HG02623 (cell line): ENCODE results near the gene MCM10.

ENCODE experiments used
- ATAC-seq: cut with Tn5 transposase; IDR thresholded peaks from one replicate; pipeline ENCODE4 v1.9.1; 2021; ENCODE audit warnings: moderate library complexity; ENCODE audit not compliant: unreplicated experiment

Gene MCM10

DNA sequence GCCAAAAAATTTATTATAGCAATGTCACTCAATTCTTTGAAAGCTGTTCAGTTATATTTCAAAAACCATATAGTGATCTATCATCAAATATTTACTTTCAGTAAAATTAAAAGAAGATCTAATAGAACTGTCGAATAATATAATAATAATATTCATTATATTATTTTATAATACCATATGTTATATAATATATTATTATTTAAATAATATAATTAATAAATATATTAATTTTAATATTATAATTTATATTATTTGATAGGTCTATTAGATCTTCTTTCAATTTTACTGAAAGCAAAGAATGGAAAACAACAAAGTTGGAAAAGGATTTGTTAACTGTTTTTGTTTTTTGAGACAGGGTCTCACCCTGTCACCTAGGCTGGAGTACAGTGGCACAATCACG, 95.3 kb downstream of the MCM10 start:
- no peak for ATAC-seq

DNA sequence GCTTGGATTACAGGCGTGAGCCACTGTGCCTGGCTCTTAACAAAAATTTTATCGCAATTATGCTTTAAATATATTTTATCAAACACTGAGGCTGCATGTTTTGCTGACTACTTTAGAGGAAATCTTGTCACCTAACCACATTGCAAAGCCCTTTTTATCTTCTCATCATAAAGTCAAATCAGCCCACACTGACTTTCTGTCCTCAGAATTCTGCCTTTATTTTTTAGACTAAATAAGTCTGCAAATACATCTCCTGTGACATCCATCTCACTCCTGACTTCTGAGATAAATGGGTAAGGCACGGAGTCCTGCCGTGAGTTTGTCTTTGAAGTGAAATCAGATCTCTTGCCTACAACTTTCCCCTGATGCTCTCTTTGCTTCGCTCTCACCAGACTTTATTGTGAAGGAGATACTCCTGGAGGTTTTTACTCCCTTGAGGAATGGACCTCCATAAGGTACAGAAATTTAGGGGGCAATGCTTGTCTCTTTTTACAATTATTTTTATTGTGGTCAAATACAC, 96.3 kb downstream of the MCM10 start:
- ATAC-seq, result no peak
